Measurements from ENCODE around the gene CNOT6. TPM values are rescaled to one million over a fixed set of nuclear protein-coding genes. Genes with fewer than 3 reads are reported as not detected.

Gene CNOT6
- total RNA-seq, 4 donors from 2014 or later, result 11.3 to 15.1 (median 13.2) TPM

DNA sequence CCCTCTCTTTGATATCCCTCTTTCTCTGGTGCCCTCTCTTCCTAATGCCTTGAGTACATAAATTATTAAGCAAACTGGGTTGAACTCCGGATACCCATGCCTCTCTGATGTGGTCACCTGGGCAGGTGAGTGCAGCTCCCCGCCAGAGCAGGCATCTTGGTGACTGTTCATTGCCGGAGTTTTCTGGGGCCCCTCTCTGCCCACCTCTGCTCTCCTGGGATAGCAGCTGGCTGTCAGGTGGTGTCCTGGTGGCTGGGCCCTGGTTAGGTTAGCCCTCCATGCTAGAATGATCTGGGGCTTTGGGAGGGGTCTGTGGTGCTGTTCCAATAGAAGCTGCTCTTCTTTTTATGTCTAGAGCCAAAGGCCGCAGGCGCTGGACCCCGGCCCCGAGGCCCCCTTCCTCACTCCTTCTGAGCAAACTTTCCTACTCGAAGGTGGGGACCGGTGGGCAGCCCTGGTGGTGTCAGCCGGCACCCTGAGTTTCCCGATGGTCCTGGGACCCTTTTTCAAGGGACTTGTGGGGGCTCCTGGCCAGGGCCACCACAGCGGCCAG, 102.0 kb downstream of the CNOT6 start:
- DNase-seq (ENCODE audit: low spot score) (no peak), ATAC-seq (ENCODE audit: low FRiP score) (no peak)
- TF ChIP-seq, protein P1, sequence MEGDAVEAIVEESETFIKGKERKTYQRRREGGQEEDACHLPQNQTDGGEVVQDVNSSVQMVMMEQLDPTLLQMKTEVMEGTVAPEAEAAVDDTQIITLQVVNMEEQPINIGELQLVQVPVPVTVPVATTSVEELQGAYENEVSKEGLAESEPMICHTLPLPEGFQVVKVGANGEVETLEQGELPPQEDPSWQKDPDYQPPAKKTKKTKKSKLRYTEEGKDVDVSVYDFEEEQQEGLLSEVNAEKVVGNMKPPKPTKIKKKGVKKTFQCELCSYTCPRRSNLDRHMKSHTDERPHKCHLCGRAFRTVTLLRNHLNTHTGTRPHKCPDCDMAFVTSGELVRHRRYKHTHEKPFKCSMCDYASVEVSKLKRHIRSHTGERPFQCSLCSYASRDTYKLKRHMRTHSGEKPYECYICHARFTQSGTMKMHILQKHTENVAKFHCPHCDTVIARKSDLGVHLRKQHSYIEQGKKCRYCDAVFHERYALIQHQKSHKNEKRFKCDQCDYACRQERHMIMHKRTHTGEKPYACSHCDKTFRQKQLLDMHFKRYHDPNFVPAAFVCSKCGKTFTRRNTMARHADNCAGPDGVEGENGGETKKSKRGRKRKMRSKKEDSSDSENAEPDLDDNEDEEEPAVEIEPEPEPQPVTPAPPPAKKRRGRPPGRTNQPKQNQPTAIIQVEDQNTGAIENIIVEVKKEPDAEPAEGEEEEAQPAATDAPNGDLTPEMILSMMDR (IDR thresholded peaks at IDR 0.05), result no peak

DNA sequence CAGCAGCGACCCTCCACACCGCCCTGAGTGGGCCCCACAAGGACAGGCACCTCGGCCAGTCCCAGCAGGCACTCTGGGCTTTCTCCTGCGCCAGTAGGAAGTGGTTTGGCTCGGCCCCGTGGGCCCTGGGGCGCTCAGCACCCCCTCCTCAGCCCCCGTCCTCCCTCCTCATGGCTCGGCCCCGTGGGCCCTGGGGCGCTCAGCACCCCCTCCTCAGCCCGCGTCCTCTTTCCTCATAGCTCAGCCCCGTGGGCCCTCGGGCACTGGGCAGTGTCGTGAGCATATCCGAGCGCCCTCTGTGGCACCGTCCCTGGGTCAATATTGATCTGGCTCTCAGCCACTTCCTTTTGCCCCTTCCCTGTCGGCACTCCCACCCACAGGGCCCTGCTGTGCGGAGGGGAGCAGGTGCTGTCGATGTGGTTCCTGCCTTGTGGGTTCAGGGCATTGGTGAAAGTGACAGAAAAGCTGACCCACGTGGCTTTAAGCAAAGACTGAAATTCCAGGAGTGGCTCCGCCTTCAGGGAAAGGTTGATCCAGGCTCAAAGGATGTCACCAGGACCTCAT, 102.6 kb downstream of the CNOT6 start:
- TF ChIP-seq, protein P1 (IDR thresholded peaks at IDR 0.05), result no peak
- ATAC-seq (ENCODE audit: low FRiP score) (no peak), DNase-seq (ENCODE audit: low spot score) (no peak)

DNA sequence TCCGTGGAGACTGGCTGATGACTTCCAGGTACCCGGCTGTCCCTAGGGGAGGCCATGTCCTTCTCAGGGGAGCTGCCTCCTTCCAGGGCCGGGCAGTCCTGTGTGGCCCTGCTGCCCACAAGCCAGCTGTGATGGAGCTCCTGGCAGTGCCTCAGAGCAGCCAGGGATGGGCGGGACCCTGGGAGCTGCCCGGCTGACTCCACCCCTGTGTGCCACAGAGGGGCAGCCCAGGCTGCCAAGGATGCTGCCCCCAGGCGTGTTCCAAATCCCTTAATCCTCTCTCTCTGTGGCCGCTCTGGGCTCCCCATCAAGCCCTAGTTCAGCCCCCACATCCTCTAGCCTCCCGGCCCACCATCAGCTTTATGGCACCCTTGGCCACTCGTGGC, 104.1 kb downstream of the CNOT6 start:
- DNase-seq (ENCODE audit: low spot score), result no peak
- TF ChIP-seq, protein P1 (IDR thresholded peaks at IDR 0.05), result no peak

DNA sequence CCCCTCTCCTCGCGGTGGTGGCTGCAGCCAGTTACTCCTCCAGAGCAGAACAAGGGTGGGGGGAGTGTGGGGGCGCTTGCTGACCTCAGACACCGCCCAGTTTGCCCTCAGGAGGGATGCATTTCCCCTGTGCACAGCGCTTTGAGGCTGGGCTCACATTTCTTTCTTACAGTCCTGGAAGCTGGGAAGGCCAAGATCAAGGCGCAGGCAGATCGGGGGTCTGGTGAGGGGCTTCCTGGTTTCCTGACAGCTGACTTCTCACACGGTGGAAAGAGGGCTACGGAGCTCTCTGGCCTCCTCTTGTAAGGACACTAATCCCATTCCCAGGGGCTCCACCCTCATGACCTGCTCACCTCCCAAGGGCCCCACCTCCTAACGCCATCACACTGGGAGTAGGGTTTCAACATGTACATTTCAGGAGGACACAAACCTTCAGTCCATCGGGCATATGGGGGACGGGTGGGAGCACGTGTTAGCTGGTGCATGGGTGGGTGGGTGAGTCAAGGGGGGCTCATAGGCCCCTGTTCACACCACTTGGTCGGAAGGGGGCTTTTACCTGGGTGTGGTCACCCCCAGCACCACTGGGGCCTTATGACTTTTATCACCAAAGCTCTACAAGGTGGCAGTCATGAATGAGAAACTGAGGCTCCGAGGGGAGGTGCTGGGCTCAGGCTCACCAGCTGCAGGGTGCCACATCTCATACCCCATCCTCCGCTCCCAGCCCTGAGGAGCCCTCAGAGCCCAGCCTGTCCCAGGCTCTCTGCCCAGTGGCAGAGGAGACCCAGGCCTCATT, 104.8 kb downstream of the CNOT6 start:
- DNase-seq (ENCODE audit: low spot score) (no peak), ATAC-seq (ENCODE audit: low FRiP score) (no peak)
- TF ChIP-seq, protein P1 (IDR thresholded peaks at IDR 0.05), result no peak

More for the DNA sequence above, 104.1 kb downstream of the CNOT6 start:
- ATAC-seq (ENCODE audit: low FRiP score), result no peak

DNA sequence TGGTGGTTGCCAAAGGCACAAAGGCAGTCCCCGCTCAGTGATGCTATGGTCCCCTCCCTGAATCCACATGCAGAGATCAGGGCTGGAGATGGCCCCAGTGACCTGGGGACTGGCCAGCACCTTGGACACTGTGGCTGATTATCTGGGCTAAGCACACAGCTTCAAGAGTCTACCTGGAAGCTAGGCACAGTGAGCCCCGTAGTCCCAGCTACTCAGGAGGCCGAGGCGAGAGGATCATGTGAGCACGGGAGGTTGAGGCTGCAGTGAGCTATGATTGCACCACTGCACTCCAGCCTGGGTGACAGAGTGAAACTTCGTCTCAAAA, 105.4 kb downstream of the CNOT6 start:
- TF ChIP-seq, protein P1 (IDR thresholded peaks at IDR 0.05), result no peak
- no peak for ATAC-seq (ENCODE audit: low FRiP score)
- DNase-seq (ENCODE audit: low spot score), result no peak

DNA sequence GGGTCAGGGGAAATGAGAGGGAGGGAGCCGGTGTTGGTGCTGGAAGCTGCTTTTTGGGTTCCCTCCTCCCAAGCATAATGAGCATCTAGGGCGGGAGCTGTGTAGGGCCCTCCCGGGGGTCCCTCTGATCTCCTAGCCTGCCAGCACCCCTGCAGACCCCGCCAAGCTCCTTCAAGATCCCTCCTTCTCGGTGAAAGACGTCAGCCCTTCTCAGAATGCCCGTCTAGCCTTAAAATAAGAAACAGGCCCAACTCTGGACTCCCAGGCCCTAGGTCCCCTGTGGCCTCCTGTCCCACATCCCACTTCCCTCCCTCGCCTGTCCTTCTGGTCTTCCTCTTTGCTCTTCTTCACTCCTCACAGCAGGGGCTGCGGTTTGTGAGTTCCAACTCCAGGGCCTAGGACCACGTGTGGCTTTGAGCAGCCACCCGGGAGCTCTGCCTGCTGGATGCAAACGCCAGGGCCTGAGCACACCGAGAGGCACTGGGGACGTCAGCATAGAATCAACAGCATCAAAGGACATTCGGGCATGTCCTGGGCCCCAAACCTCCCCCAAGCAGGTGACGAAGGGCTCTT, 105.9 kb downstream of the CNOT6 start:
- no peak for DNase-seq (ENCODE audit: low spot score)
- no peak for ATAC-seq (ENCODE audit: low FRiP score)
- TF ChIP-seq, protein P1 (IDR thresholded peaks at IDR 0.05), result no peak
